ENCODE results near the gene ZBP1.

Gene ZBP1

GRCh38 chr20:57568088-57568896 is 51.9 kb downstream of the ZBP1 start:
- no peak for DNase-seq

- no peak for DNase-seq
These were observed 52.7 kb downstream of the ZBP1 start for GRCh38 chr20:57567471-57568079.

GRCh38 chr20:57566803-57567459 is 53.3 kb downstream of the ZBP1 start:
- DNase-seq: no peak

- DNase-seq: no peak
These were observed 53.8 kb downstream of the ZBP1 start for GRCh38 chr20:57566399-57566798.

GRCh38 chr20:57564951-57565642 is 55.1 kb downstream of the ZBP1 start:
- no peak for DNase-seq

- DNase-seq: no peak
These were observed 55.9 kb downstream of the ZBP1 start for GRCh38 chr20:57564180-57564802.

GRCh38 chr20:57563522-57563921 is 56.7 kb downstream of the ZBP1 start:
- no peak for DNase-seq

GRCh38 chr20:57562541-57563465 is 57.4 kb downstream of the ZBP1 start:
- DNase-seq: no peak

GRCh38 chr20:57561356-57562279 is 58.6 kb downstream of the ZBP1 start:
- no peak for DNase-seq

GRCh38 chr20:57560554-57561355 is 59.5 kb downstream of the ZBP1 start, which contains the start of gene PCK1:
Gene PCK1, plus strand, starts transcription at chr20:57561110. Its CDS starts 302 bp downstream, at chr20:57561412.
- DNase-seq: no peak

GRCh38 chr20:57559658-57560553 is 60.3 kb downstream of the ZBP1 start:
- no peak for DNase-seq

GRCh38 chr20:57559289-57559634 is 61.0 kb downstream of the ZBP1 start:
- no peak for DNase-seq

- DNase-seq: no peak
These were observed 61.5 kb downstream of the ZBP1 start for GRCh38 chr20:57558614-57559288.

- DNase-seq: no peak
These were observed 62.2 kb downstream of the ZBP1 start for GRCh38 chr20:57557926-57558613.

GRCh38 chr20:57556980-57557274 is 63.3 kb downstream of the ZBP1 start:
- DNase-seq: no peak

GRCh38 chr20:57555457-57556184 is 64.6 kb downstream of the ZBP1 start:
- no peak for DNase-seq
